IPS DF 19.7 (cell line): ENCODE measurements around the gene RBM28.
"Not testable (repeated sequence)": the region's sequence is repeated elsewhere in the genome, so short reads cannot be mapped to it uniquely, and the experiment has no call there.

ENCODE experiments used
- DNase-seq: peaks from one replicate; pipeline ENCODE4 v3.0.0-alpha.2; 2013; ENCODE audit warnings: low read depth, low spot score

RBM28 gene

GRCh38 chr7:128281605-128282380, 61.9 kb downstream of the RBM28 start:
- DNase-seq: no peak

- not testable (repeated sequence) for DNase-seq
Observed at GRCh38 chr7:128280451-128280850, 63.3 kb downstream of the RBM28 start.

DNA sequence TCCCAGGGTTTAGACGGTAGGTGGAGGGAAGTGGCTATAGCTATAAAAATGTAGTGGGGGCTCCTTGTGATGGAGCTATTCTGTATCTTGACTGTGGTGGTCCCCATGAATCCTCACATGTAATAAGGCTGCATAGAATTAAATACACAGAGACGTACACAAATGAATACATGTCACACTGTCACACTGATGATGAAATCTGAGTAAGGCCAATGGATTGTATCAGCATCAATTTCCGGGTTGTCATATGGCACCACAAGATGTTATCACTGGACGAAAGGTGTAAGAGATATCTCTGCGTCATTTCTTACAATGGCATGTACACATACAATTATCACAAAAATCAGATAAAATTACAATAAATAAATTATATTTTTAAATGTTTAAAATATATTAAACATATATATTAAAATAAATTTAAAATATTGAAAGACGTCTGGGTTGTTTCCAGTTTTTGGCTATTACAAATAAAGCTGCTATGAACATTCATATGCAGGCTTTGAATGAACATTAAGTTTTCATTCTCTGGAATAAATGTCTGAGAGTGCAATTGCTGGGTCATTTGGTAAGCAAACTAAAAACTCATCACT, 64.5 kb downstream of the RBM28 start:
- no peak for DNase-seq

DNA sequence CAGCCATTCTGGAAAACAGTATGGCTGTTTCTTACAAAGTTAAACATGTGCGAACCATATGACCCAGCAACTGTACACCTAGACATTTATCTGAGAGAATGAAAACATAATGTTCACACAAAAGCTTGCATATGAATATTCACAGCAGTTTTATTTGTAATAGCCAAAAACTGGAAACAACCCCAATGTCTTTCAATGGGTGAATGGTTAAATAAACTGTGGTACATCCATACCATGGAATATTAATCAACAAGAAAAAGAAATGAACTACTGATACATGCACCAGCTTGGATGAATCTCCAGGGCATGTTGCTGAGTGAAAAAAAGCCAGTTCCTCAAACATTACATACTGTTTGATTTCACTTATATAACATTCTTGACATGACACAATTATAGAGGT, 65.3 kb downstream of the RBM28 start:
- DNase-seq: no peak

DNA sequence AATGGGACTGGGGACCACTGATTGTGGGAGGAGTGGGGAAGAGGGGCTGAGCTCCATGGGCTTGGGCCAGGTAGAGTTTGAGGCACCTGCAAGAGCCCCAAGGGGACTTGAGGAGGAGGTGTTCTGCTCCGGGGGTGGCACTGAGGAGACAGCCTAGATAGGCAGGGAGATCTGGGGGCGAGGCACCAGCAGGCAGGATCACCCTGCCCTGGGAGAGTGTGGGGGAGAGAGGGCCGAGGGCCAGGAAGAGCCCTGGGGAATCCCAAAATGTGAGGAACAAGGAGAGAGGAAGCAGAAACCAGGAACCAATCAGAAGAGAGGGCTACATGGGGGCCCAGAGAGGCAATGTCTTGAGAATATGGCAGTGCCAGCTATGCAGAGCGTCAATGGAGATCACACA, 68.0 kb downstream of the RBM28 start:
- DNase-seq: no peak

DNA sequence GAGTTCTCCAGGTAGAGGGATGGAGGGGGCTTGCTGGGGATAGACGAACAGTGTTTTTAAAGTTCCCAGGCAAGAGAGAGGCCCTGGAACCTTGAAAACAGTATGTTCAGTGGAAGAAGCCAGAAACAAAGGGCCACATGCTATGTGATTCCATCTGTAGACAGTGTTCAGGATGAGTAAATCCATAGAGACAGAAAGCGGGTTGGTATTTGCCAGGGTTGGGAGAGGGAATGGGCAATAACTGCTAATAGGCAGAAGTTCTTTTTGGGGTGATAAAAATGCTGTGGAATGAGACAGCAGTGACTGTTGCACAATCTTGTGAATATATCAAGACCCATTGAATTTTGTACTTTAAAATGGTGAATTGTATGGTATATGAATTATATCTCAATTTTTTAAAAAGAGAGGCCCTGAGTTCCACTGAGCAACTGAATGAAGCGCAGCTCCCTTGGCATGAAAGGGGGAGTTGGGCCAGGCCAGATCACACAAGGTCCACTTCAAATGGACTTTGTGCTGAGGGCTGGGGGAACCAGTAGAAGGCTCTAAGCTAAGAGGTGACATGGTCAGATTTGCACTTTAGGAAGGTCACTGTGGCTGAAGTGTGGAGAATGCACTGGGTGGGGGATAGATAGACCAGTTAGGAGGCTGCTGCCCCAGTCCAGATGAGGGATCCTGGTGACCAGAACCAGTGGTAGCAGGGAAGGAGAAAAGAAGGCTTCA, 68.7 kb downstream of the RBM28 start:
- no peak for DNase-seq

DNA sequence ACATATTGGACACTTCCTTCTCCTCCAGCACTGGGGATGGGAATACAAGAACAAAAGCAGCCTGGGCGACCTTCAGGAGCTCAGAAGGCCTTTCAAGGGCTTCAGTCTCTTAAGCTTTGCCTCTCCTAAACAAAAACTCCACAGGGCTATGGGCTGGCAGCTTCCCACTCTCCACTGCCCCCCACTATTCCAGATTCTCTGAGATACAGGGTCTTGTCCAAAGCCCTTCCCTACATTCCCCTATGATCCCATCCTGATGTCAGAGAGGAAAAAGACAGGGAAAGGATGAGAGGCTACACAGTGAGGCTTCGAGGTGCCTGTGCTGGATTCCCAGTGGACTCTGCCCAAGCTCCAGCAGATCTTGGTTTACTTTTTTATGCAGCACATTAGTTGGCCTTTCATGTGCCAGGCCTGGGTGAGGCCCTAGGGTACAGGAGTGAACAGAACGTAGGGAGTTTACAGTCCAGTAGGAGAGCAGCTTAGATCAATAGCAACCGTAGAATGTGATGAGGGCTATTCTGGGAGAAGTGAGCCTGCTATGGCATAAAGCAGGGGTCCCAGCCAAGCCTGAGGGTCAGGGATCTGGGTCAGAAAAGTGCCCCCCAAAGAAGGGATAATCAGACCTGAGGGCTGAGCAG, 69.3 kb downstream of the RBM28 start:
- DNase-seq: no peak

DNA sequence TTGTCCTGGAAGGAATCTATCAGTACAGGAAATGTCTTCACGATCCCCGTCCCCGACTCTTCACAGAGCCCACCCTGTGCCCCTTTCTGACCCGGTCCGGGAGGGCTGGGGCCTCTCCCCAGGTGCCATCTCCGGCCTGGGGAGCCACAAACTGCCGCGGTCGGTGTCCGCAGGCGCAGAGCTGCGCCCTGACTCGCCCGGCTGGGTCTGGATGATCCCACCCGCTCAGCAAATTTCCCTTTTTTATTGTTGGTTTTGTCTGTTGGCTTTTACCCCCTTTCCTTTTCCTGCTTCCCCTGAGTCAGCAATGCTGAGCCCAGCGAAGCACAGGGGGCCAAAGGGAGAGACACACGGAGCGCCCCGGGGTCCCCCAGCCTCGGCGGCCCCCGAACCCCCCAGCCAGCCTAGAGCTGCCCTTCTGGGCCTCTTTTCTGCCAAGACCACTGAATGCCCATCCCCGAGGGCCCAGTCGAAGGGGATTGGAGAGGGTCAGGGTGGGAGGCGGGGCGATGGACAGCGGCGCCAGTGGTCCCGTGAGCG, 71.7 kb downstream of the RBM28 start:
- DNase-seq: no peak

DNA sequence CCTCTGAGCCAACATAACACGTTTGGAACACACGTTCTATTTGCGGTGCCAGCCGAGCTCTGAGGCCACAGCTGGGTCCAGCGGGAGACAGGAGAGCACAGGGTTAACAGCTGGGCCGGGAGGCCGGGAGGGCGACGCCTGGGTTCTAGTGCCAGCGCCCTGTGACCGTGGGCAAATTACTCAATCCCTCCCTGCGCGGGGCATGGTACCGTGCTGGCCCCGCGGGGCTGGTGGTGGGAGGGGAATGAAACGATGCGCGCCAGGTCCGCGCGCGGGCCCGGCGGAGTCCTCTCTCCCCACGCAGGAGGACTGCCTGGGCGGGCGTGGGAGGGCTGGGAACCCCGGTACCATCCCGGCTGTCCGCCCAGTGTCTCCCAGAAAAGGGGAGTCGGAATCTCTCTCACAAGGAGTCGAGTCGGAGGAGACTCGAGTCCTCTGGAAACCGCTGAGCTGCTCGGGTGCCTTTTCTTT, 72.2 kb downstream of the RBM28 start:
- no peak for DNase-seq

DNA sequence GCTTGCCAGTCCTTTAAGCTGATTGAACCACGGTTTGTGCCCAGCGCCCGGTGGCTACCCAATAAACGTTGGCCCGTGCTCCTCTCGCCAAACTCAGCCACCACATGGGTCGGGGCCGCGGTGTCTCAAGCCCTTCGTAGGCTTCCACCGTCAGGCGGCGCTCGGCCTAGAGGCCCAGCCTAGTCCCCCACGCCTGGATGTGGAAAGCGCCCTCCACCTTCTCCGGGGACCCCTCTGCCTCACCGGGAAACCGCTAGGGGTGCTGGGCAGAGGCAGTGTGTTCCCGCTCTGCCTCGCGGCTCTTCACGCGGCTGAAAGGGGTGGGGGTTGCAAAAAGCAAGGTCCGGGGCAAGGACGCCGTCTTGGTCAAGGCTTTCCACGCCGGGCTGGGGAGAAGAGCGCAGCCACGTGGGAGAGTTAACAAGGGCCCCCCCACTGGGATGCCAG, 72.9 kb downstream of the RBM28 start:
- no peak for DNase-seq

GRCh38 chr7:128268233-128268632, 75.5 kb downstream of the RBM28 start:
- DNase-seq: no peak

GRCh38 chr7:128267595-128267924, 76.1 kb downstream of the RBM28 start:
- no peak for DNase-seq

DNA sequence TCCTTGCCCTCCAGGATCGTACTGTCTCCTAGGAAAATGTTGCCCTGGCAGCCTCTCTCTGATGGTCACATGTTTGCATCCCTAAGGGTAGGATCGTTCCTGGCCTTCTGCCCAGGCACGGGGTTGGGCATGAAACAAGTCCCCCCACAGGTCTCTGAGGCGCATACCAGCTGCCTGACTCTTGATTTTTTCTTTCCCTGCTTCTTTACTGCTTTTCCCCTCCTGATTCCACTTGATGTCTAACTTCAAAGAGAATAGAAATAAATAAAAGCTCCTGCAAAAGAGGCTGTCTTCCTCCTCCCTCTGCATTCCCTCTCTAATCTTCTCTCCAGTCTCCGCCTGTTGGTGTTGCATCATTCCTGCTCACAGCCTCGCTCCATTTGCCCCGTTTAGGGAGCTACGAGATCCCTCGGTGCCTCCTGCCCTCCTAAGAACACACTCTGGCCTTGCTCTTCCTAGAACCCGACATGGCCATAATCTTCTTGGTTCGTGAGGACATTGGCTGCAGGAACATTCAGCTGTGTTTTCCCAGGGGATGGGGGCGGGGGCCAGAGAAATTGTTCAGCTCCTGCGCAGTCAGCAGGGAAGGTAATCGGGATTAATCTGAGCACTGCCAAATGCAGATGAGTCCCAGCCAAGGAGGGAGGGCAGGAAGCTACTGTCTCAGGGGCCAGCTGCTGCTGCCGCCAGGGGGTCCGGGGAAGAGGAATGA, 76.7 kb downstream of the RBM28 start:
- DNase-seq: peak; percentile 47

DNA sequence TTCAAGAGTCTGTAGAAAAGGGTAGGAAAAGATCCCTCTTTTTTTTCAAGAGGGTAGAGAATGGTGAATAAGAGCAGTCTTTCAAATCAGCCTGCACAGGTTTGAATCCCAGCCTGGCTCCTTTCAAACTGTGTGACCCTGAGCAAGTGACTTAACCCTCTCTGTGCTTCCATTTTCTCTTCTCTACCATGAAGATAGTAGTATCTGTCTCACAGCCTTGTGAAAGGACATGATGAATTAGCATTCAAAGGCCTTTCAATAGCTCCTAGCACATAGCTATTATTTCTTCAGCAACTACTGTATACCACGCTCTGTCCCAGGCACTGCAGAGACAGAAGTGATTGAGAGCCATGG, 77.2 kb downstream of the RBM28 start:
- no peak for DNase-seq

GRCh38 chr7:128265906-128266300, 77.8 kb downstream of the RBM28 start:
- no peak for DNase-seq

- DNase-seq: no peak
Observed at GRCh38 chr7:128265156-128265905, 78.4 kb downstream of the RBM28 start.

DNA sequence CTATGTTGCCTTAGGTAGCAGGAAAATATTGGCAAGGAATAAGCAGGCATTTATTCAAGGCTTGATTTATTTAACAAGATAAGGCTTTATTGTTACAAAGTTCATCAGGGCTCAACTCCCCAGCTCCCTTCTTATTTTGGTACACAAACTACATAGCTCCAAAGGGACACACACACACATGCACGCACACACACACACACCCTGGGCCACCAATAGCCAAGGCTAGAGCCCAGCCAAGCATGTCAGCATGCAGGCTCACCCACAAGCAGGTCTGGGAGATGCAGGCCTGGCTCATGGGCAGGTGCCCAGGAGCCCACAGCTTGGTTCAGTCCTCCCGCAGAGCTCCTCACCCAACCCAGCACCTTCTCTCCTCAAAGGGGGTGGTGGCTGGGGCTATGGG, 79.2 kb downstream of the RBM28 start:
- no peak for DNase-seq

DNA sequence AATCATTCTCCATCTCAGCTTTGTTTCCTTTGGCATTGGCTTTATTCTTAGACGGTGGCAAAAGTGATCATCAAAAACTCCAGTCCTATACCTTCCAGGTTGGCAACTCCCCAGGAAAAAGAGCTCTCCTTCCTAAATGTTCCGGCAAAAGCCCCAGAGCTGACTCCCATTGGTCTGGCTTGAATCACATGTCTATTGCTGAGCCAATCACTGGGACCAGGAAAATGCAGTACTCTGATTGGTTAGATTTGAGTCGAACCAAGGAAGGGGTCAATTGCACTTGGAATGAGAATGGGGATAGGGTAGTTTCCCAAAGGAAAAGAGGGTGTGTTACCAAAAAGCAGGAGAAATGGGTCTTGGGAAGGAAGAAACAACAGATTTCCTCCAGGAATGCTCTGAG, 80.3 kb downstream of the RBM28 start:
- DNase-seq: peak; percentile 47

DNA sequence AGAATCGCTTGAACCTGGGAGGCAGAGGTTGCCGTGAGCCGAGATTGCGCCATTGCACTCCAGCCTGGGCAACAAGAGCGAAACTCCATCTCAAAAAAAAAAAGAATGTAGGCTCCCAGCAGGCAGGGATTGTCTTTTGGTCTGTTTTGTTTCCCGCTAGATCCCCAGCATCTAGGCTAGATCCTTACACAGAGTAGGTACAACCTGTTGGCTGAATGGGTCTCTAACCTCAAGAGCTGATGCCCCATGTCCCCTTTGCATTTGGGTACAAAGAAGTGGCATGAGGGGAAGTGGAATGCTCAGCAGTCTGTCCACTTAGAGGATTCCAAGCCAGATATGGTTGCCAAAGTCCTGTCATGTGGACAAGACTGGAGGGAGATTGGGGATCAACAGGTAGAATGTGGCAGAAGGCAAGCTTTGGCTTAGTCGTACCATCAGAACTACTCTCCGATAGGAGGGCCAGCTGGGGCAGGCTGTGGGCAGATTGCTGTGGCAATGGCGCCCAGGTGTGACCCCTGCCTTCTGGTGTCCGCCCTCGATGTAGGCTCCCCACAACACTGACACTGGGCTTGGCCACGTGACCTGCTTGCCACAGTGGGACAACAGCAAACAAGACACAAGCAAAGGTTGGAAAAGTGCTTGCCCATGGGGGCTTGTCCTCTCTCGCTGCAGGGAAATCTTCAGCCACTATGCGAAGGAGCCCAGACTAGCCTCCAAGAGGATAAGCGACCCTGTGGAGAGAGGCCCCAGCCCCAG, 81.3 kb downstream of the RBM28 start:
- no peak for DNase-seq
